Measurements from ENCODE around the gene IGFBP5.

The IGFBP5 gene

DNA sequence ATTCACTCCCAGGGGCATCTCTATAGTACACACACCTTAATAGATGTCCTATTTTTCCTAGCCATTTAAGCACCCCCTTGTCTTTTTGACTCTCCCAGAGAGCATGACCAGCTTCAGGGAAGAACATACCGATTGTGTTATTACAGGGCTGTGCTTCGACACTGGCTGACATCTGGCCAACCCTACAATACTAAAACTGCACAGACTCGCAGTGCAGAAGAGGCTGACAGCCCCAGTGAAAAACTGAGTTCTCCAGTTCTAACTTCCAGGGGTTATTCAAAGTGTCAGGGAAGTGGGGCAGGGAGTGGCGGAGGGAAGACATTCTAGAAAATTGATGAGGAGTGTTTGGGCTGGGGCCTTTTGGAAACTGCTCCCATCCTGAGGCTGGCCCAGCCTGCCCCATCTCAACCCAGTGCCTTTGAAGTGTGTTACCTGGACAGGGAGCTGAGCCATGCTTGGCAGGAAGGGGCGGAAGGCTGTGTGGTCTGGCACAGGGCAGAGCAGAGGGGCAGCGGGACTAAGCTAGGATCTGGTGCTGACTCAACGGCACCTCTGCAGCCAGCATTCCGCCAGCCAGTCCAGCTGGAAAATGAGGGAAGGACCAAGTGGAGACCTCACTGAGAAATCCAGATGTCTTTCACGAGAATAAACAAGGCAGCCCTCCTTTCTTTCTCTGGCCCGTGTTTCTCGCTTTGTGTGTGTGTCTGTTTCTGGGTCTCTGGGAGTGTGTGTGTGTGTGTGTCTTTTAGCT lies 15.4 kb upstream of the IGFBP5 start:
- H3K4me3 ChIP-seq (ENCODE audit: control insufficient read depth, low read depth, low read length): no peak overlapping the region
- TF ChIP-seq, protein P1, sequence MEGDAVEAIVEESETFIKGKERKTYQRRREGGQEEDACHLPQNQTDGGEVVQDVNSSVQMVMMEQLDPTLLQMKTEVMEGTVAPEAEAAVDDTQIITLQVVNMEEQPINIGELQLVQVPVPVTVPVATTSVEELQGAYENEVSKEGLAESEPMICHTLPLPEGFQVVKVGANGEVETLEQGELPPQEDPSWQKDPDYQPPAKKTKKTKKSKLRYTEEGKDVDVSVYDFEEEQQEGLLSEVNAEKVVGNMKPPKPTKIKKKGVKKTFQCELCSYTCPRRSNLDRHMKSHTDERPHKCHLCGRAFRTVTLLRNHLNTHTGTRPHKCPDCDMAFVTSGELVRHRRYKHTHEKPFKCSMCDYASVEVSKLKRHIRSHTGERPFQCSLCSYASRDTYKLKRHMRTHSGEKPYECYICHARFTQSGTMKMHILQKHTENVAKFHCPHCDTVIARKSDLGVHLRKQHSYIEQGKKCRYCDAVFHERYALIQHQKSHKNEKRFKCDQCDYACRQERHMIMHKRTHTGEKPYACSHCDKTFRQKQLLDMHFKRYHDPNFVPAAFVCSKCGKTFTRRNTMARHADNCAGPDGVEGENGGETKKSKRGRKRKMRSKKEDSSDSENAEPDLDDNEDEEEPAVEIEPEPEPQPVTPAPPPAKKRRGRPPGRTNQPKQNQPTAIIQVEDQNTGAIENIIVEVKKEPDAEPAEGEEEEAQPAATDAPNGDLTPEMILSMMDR (conservative IDR thresholded peaks at IDR 0.05; ENCODE audit: control insufficient read depth, insufficient read depth, low read depth, low read length): no peak
- DNase-seq (ENCODE audit: low read depth): peak; percentile 40

DNA sequence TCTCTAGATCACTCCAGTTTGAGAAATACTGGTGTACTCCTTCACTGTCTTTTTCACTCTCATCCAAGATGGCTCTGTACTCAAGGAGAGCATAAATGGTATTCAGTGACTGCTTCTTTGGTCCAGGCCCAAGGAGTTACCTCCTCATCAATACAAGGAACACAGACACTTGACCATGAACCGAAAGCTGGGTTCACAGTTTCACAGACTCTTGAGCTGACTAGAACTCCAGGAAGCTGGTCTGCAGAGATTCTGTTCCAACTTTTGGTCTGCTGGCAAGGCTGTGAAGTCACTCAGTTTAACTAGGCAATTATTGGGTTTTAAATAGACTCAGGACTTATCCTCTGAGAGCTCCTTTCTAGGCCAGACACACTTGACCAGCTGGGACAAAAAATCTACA lies 7.4 kb upstream of the IGFBP5 start:
- no peak for DNase-seq (ENCODE audit: low read depth)
- TF ChIP-seq, protein P1 (conservative IDR thresholded peaks at IDR 0.05; ENCODE audit: control insufficient read depth, insufficient read depth, low read depth, low read length): no peak
- H3K4me3 ChIP-seq (ENCODE audit: control insufficient read depth, low read depth, low read length): no peak overlapping the region

DNA sequence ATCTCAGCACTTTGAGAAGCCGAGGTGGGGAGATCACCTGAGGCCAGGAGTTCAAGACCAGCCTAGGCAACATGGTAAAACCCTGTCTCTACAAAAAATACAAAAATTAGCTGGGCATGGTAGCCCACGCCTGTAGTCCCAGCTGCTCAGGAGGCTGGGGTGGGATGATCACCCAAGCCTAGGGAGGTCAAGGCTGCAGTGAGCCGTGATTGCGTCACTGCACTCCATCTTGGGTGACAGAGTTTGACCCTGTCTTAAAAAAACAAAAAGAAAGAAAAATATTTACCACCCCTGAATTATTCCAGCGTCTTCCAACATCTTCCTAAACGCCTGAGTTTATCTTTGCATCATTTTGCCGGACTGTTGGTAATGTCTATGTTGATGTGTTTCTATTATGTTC lies 6.2 kb upstream of the IGFBP5 start:
- H3K4me3 ChIP-seq (ENCODE audit: control insufficient read depth, low read depth, low read length): no peak overlapping the region
- TF ChIP-seq, protein P1 (conservative IDR thresholded peaks at IDR 0.05; ENCODE audit: control insufficient read depth, insufficient read depth, low read depth, low read length): no peak
- no peak for DNase-seq (ENCODE audit: low read depth)

DNA sequence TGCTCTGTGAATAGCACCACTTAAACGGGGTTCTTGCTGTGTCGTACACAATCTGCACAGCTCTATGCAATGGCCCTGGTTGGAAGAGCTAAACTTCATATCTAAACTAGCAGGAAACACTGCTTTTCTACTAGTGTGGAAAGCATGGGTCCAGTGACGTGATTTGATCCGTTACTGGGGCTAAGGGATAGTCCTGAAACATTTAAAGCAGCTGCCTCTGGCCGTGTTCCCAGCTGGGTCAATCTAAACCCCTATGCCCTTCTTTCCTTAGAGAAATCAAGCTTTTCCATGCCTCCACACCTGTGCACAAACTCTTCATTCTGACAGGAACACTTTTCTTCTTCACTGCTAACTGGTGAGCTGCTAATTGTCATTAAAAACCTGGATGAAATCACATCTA lies 5.4 kb upstream of the IGFBP5 start:
- no peak overlapping the region for H3K4me3 ChIP-seq (ENCODE audit: control insufficient read depth, low read depth, low read length)
- TF ChIP-seq, protein P1 (conservative IDR thresholded peaks at IDR 0.05; ENCODE audit: control insufficient read depth, insufficient read depth, low read depth, low read length): no peak
- no peak for DNase-seq (ENCODE audit: low read depth)

DNA sequence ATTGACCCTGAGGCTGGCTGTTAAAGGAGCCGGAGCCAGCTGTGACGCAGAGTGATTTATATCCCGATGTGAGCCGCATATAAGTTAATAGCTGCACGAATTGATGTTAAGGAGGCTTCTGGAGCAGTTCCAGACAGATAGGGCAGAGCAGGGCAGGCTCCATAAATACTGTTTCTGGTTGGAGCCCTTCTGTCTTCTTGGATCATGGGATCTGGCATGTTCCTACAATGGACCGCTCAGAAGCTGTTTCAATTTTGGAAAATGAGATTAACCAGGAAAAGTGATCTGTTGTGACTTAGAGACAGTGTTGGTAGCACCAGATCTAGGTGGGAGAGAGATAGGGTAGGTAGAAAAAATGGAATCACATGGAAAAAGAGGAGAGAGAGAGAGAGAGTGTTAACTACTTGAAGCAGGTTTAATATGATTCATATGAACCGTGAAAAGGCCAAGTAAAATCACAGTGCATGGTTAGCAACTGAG lies 4.8 kb upstream of the IGFBP5 start:
- no peak overlapping the region for H3K4me3 ChIP-seq (ENCODE audit: control insufficient read depth, low read depth, low read length)
- TF ChIP-seq, protein P1 (conservative IDR thresholded peaks at IDR 0.05; ENCODE audit: control insufficient read depth, insufficient read depth, low read depth, low read length): no peak
- no peak for DNase-seq (ENCODE audit: low read depth)

DNA sequence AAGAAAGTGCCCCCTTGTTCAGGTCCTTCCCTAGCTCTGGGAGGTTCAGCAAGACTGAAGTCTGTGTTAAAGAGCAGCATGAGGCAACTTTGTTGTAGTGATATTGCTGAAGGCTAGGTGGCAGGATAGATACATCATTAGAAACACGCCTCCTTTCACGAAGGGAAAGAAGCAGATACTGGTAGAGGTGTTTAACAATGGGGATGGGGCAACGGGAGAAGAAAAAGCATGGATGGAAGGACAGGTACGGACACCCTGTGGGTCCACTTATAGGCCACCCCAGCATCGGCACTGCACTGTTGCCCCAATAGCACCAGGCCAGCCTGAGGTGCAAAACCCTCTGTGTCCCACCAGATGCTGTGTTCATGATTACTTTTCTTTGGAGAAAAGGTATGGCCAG lies 3.5 kb upstream of the IGFBP5 start:
- TF ChIP-seq, protein P1 (conservative IDR thresholded peaks at IDR 0.05; ENCODE audit: control insufficient read depth, insufficient read depth, low read depth, low read length): peak; percentile 72
- peak; percentile 71 for DNase-seq (ENCODE audit: low read depth)
- H3K4me3 ChIP-seq (ENCODE audit: control insufficient read depth, low read depth, low read length): no peak overlapping the region

All from fibroblast of mammary gland (primary cell).